DOHH2 (cell line): ENCODE measurements around the gene B3GAT2.

Source experiments
- CTCF ChIP-seq: fragments of 200-600 bp; sonication (generic); IDR thresholded peaks from one replicate; pipeline ENCODE4 v1.5.1; 2014; ENCODE audit warnings: antibody characterized with exemption, mild to moderate bottlenecking, low read depth, low read length; ENCODE audit not compliant: poor library complexity, severe bottlenecking
- EZH2phosphoT487 ChIP-seq: fragments of 200-600 bp; sonication (generic); IDR thresholded peaks from 2 replicates; pipeline ENCODE4 v1.6.1; 2017; ENCODE audit warnings: borderline replicate concordance, mild to moderate bottlenecking, antibody characterized with exemption, low read length, moderate library complexity, mixed read lengths

GRCh38 chr6:70844301-70844700, 112.6 kb downstream of the B3GAT2 start:
- TF ChIP-seq CTCF: no peak
- TF ChIP-seq EZH2phosphoT487: no peak
